Measurements from ENCODE around the gene SMPD3. TPM values are rescaled to one million over a fixed set of nuclear protein-coding genes. Genes with fewer than 3 reads are reported as not detected.
A peak's percentile ranks its signal among the peaks of the same experiment; 100 is the strongest.

The SMPD3 gene
- total RNA-seq, 1 experiment from 2014 or later, result 2.4 TPM

GRCh38 chr16:68479271-68479670 is 31.0 kb upstream of the SMPD3 start:
- H3K36me3 Mint-ChIP-seq (ENCODE audit: insufficient read depth, unreplicated experiment), result no peaks in the 10 kb centered on the region
- POLR2A ChIA-PET, result no interaction called here
- BruUV-seq (replicated peaks), result no TSS peak
- CTCF ChIA-PET, result no interaction called here
- Histone ChIP-seq H3K9me3 (peaks cover 18% of the 10 kb centered on the region), H3K4me1 (peaks cover 13% of the 10 kb centered on the region), H3K36me3 (ENCODE audit: control insufficient read depth, insufficient read depth, low read length) (no peaks in the 10 kb centered on the region), H3K4me3 (ENCODE audit: low read depth, low read length) (no peak overlapping the region), H3K27me3 (replicated peaks; ENCODE audit: control insufficient read depth, insufficient read depth, low read length) (no peaks in the 10 kb centered on the region)
- TF ChIP-seq CTCF (IDR thresholded peaks at IDR 0.05; ENCODE audit: insufficient read depth in 1 of 2, low read depth in 1 of 2, low read length in 1 of 2, severe bottlenecking in 1 of 2, unreplicated experiment in 1 of 2), result no peak
- H3K4me3 Mint-ChIP-seq (ENCODE audit: unreplicated experiment), result no peak overlapping the region
- DNase-seq, result no peak
- H3K27me3 Mint-ChIP-seq (ENCODE audit: insufficient read depth, unreplicated experiment), result no peaks in the 10 kb centered on the region
- peaks cover 16% of the 10 kb centered on the region for H3K4me1 Mint-ChIP-seq (ENCODE audit: low read depth, unreplicated experiment)
- peak overlapping the region; percentile 5 for H3K27ac Mint-ChIP-seq (ENCODE audit: unreplicated experiment)
- H3K9me3 Mint-ChIP-seq (ENCODE audit: unreplicated experiment), result peaks cover 12% of the 10 kb centered on the region
- intact Hi-C loops (cut with micrococcal nuclease; ENCODE audit: unreplicated experiment), result loop anchor here (2.0 kb wide), 1 partner anchor 30 kb away; the partner anchor contains the start of gene SMPD3

- Mint-ChIP-seq H3K4me1 (ENCODE audit: low read depth, unreplicated experiment) (peaks cover 16% of the 10 kb centered on the region), H3K27ac (ENCODE audit: unreplicated experiment) (peak overlapping the region; percentile 5), H3K36me3 (ENCODE audit: insufficient read depth, unreplicated experiment) (no peaks in the 10 kb centered on the region), H3K9me3 (ENCODE audit: unreplicated experiment) (peaks cover 12% of the 10 kb centered on the region), H3K4me3 (ENCODE audit: unreplicated experiment) (no peak overlapping the region), H3K27me3 (ENCODE audit: insufficient read depth, unreplicated experiment) (no peaks in the 10 kb centered on the region)
- peak in 1 of 2 experiments; percentile 32 for DNase-seq
- BruUV-seq (replicated peaks), result no TSS peak
- H3K36me3 ChIP-seq (ENCODE audit: control insufficient read depth, insufficient read depth, low read length), result no peaks in the 10 kb centered on the region
- H3K27me3 ChIP-seq (replicated peaks; ENCODE audit: control insufficient read depth, insufficient read depth, low read length), result no peaks in the 10 kb centered on the region
- intact Hi-C loops (cut with micrococcal nuclease; ENCODE audit: unreplicated experiment), result loop anchor here (2.0 kb wide), 1 partner anchor 30 kb away; the partner anchor contains the start of gene SMPD3
- no peak overlapping the region for H3K4me3 ChIP-seq (ENCODE audit: low read depth, low read length)
- ChIA-PET POLR2A (no interaction called here), CTCF (no interaction called here)
- TF ChIP-seq CTCF (IDR thresholded peaks at IDR 0.05; ENCODE audit: insufficient read depth in 1 of 2, low read depth in 1 of 2, low read length in 1 of 2, severe bottlenecking in 1 of 2, unreplicated experiment in 1 of 2), result no peak
- H3K4me1 ChIP-seq, result peaks cover 13% of the 10 kb centered on the region
- peaks cover 18% of the 10 kb centered on the region for H3K9me3 ChIP-seq
Observed at GRCh38 chr16:68478526-68479250, 30.4 kb upstream of the SMPD3 start.

- Histone ChIP-seq H3K4me3 (ENCODE audit: low read depth, low read length) (no peak overlapping the region), H3K9me3 (peaks cover 10% of the 10 kb centered on the region; the same call in 1 of the 2 replicates), H3K36me3 (ENCODE audit: control insufficient read depth, insufficient read depth, low read length) (no peaks in the 10 kb centered on the region), H3K4me1 (peaks cover 4% of the 10 kb centered on the region; the same call in 1 of the 2 replicates), H3K27me3 (replicated peaks; ENCODE audit: control insufficient read depth, insufficient read depth, low read length) (no peaks in the 10 kb centered on the region)
- TF ChIP-seq CTCF (IDR thresholded peaks at IDR 0.05; ENCODE audit: insufficient read depth in 1 of 2, low read depth in 1 of 2, low read length in 1 of 2, severe bottlenecking in 1 of 2, unreplicated experiment in 1 of 2), result no peak
- Mint-ChIP-seq H3K27ac (ENCODE audit: unreplicated experiment) (no peak overlapping the region), H3K4me1 (ENCODE audit: low read depth, unreplicated experiment) (peaks cover 3% of the 10 kb centered on the region), H3K4me3 (ENCODE audit: unreplicated experiment) (no peak overlapping the region), H3K9me3 (ENCODE audit: unreplicated experiment) (no peaks in the 10 kb centered on the region), H3K27me3 (ENCODE audit: insufficient read depth, unreplicated experiment) (no peaks in the 10 kb centered on the region), H3K36me3 (ENCODE audit: insufficient read depth, unreplicated experiment) (no peaks in the 10 kb centered on the region)
- ChIA-PET CTCF (no interaction called here), POLR2A (no interaction called here)
- BruUV-seq (replicated peaks), result no TSS peak
- intact Hi-C loops (cut with micrococcal nuclease; ENCODE audit: unreplicated experiment), result no loop called here
- DNase-seq, result peak in 1 of 2 experiments; percentile 30
Observed at GRCh38 chr16:68475071-68475470, 26.8 kb upstream of the SMPD3 start.

Measured in Caco-2 (cell line).